Suprapubic skin (tissue), 4 donors: Measurements from ENCODE around the gene RBM34.

ENCODE experiments used
- CTCF ChIP-seq, 2 donors: fragments of 200-600 bp in 1 of 2; fragments of 450-650 bp in 1 of 2; sonication (generic) in 1 of 2; IDR thresholded peaks; one replicate each; pipeline ENCODE4 v1.5.1; 2016 to 2019; ENCODE audit warnings: antibody characterized with exemption in 2 of 2, mild to moderate bottlenecking in 1 of 2, moderate library complexity in 1 of 2
- EP300 ChIP-seq: sonication (generic); formaldehyde crosslinking; IDR thresholded peaks from one replicate; pipeline ENCODE4 v1.6.1; 2017; ENCODE audit warnings: antibody characterized with exemption
- POLR2A ChIP-seq, 2 donors: fragments of 450-650 bp; IDR thresholded peaks; one replicate each; pipeline ENCODE4 v1.6.1; 2017; ENCODE audit warnings: antibody characterized with exemption in 2 of 2, mild to moderate bottlenecking in 2 of 2, moderate library complexity in 2 of 2
- POLR2AphosphoS5 ChIP-seq, 3 donors: sonication (generic); formaldehyde crosslinking; IDR thresholded peaks; one replicate each; pipeline ENCODE4 v1.6.1; 2017; ENCODE audit warnings: antibody characterized with exemption in 3 of 3

- no peak for TF ChIP-seq CTCF (IDR thresholded peaks at IDR 0.05)
- no peak for TF ChIP-seq POLR2A (IDR thresholded peaks at IDR 0.05)
- TF ChIP-seq EP300 = no peak
- TF ChIP-seq POLR2AphosphoS5 (IDR thresholded peaks at IDR 0.05) = no peak
These were observed 49.9 kb downstream of the RBM34 start for GRCh38 chr1:235111107-235111506.
